Gastroesophageal sphincter (tissue), 4 donors: ENCODE data around the gene ZFP2. TPM values are rescaled to one million over a fixed set of nuclear protein-coding genes. Genes with fewer than 3 reads are reported as not detected.

ENCODE experiments used
- ATAC-seq: fragments of 150-250 bp; one replicate; pipeline ENCODE4 v1.9.1; 2016; ENCODE audit warnings: mild to moderate bottlenecking, moderate library complexity
- H3K27ac ChIP-seq, 4 donors: fragments of 200-600 bp; sonication (generic) in 3 of 4; 1 replicate in 3 of 4; 2 replicates in 1 of 4; pipeline ENCODE4 v1.5.1; 2016 to 2019
- H3K27me3 ChIP-seq: fragments of 200-600 bp; sonication (generic); one replicate; pipeline ENCODE4 v1.5.1; 2019
- H3K36me3 ChIP-seq, 2 donors: fragments of 200-600 bp; sonication (generic); one replicate each; pipeline ENCODE4 v1.5.1; 2019; ENCODE audit warnings: control low read depth in 1 of 2
- H3K4me1 ChIP-seq, 3 donors: fragments of 200-600 bp; sonication (generic); 1 replicate in 2 of 3; 2 replicates in 1 of 3; pipeline ENCODE4 v1.5.1; 2016 to 2019; ENCODE audit warnings: control low read depth in 2 of 3
- H3K4me3 ChIP-seq, 2 donors: fragments of 200-600 bp; sonication (generic); one replicate each; pipeline ENCODE4 v1.5.1; 2019; ENCODE audit warnings: mild to moderate bottlenecking in 1 of 2, moderate library complexity in 1 of 2
- H3K9me3 ChIP-seq, 3 donors: fragments of 200-600 bp; sonication (generic); one replicate each; pipeline ENCODE4 v1.5.1; 2017 to 2019; ENCODE audit warnings: control low read depth in 2 of 3
- EP300 ChIP-seq: sonication (generic); formaldehyde crosslinking; IDR thresholded peaks from one replicate; pipeline ENCODE4 v1.6.1; 2017; ENCODE audit warnings: antibody characterized with exemption, mild to moderate bottlenecking
- POLR2A ChIP-seq, 2 donors: fragments of 450-650 bp; IDR thresholded peaks; one replicate each; pipeline ENCODE4 v1.6.1; 2017; ENCODE audit warnings: antibody characterized with exemption in 2 of 2, mild to moderate bottlenecking in 2 of 2, moderate library complexity in 1 of 2
- POLR2AphosphoS5 ChIP-seq: sonication (generic); formaldehyde crosslinking; IDR thresholded peaks from one replicate; pipeline ENCODE4 v1.6.1; 2017; ENCODE audit warnings: antibody characterized with exemption
- whole genome bisulfite sequencing, 2 donors: methylation state at CpG; one replicate each; pipeline ENCODE4 v1.1.5; 2018; ENCODE audit warnings: low coverage in 1 of 2; 5-methylcytosine and 5-hydroxymethylcytosine counted together
- total RNA-seq, 4 donors: library from RNA; depleted of rRNA; stranded (reverse); fragments of >200 nt; gene quantifications; one replicate each; pipeline ENCODE4 v1.1.0, GENCODE V29; 2016
- TF ChIP-seq, protein P1 (sequence below), 4 experiments: fragments of 200-600 bp in 2 of 4; fragments of 450-650 bp in 2 of 4; sonication (generic) in 1 of 4; IDR thresholded peaks; one replicate each; pipeline ENCODE4 v1.5.1; 2017 to 2019; ENCODE audit warnings: antibody characterized with exemption in 4 of 4, mild to moderate bottlenecking in 2 of 4, moderate library complexity in 2 of 4

The ZFP2 gene
- total RNA-seq, 4 donors from 2014 or later, result 1.9 to 12.8 (median 3.4) TPM

DNA sequence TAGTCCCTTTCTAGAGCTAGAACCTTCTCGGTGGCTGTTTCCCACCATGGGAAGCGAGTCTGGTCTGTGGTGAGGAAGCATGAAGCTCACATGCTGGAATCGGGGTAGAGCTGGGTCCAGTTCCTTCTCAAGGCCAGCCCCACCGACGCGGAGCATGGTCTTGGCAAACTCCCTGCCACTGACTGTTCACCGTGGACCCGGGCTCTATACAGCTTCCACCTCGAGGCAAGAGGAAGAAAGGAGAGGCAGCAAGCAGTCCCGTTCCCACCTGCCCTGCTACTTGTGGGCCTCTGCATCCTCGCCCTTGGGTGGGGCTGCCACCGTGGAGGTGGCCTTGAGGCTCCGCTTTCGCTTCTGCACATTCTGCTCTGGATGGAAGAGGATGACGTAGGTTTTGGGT lies 85.7 kb downstream of the ZFP2 start:
- H3K4me3 ChIP-seq, result no peak overlapping the region
- WGBS, 2 donors, result 100% methylated on average over 9 of the region's 15 CpGs; no CpG with 5 or more reads in 1 of the 2 donors
- H3K9me3 ChIP-seq, result peaks cover 0 to 100% (median 2%) of the 10 kb centered on the region in 3 donors
- H3K4me1 ChIP-seq, result no peaks in the 10 kb centered on the region
- TF ChIP-seq, protein P1, sequence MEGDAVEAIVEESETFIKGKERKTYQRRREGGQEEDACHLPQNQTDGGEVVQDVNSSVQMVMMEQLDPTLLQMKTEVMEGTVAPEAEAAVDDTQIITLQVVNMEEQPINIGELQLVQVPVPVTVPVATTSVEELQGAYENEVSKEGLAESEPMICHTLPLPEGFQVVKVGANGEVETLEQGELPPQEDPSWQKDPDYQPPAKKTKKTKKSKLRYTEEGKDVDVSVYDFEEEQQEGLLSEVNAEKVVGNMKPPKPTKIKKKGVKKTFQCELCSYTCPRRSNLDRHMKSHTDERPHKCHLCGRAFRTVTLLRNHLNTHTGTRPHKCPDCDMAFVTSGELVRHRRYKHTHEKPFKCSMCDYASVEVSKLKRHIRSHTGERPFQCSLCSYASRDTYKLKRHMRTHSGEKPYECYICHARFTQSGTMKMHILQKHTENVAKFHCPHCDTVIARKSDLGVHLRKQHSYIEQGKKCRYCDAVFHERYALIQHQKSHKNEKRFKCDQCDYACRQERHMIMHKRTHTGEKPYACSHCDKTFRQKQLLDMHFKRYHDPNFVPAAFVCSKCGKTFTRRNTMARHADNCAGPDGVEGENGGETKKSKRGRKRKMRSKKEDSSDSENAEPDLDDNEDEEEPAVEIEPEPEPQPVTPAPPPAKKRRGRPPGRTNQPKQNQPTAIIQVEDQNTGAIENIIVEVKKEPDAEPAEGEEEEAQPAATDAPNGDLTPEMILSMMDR (IDR thresholded peaks at IDR 0.05), result no peak
- TF ChIP-seq POLR2AphosphoS5, result no peak
- TF ChIP-seq POLR2A (IDR thresholded peaks at IDR 0.05), result no peak
- TF ChIP-seq EP300, result no peak
- no peaks in the 10 kb centered on the region for H3K27me3 ChIP-seq
- ATAC-seq, result no peak
- H3K36me3 ChIP-seq, result peaks cover 0 to 26% of the 10 kb centered on the region in 2 donors
- H3K27ac ChIP-seq, result no peak overlapping the region

Other genes starting within 250 kb of the ZFP2 start
- gene ZNF354A, start 165.3 kb upstream of the ZFP2 start, total RNA-seq, result 10 to 100 TPM; 14.3 to 36.9 (median 18.5) TPM
- 10 to 100 TPM; 12.4 to 21.0 (median 18.4) TPM for gene ZNF354B, start 36.0 kb upstream of the ZFP2 start, total RNA-seq
- 1 to 10 TPM; 1.3 to 5.1 (median 3.1) TPM for gene ZNF454, start 45.3 kb downstream of the ZFP2 start, total RNA-seq
- not detected for gene GRM6, start 99.4 kb downstream of the ZFP2 start, total RNA-seq
- 1 to 10 TPM; 3.9 to 8.6 (median 5.8) TPM for gene ZNF879, start 127.9 kb downstream of the ZFP2 start, total RNA-seq
- 10 to 100 TPM in 1 of 4 donors, 1 to 10 TPM in 3; 5.3 to 14.8 (median 6.9) TPM for gene ZNF354C, start 164.5 kb downstream of the ZFP2 start, total RNA-seq